HG03442 (cell line): ENCODE results near the gene C2orf78.
"Not testable (repeated sequence)": the region's sequence is repeated elsewhere in the genome, so short reads cannot be mapped to it uniquely, and the experiment has no call there.

Experiments
- ATAC-seq: cut with Tn5 transposase; IDR thresholded peaks from one replicate; pipeline ENCODE4 v1.9.1; 2021; ENCODE audit warnings: mild to moderate bottlenecking, moderate library complexity; ENCODE audit not compliant: unreplicated experiment

Gene C2orf78, protein sequence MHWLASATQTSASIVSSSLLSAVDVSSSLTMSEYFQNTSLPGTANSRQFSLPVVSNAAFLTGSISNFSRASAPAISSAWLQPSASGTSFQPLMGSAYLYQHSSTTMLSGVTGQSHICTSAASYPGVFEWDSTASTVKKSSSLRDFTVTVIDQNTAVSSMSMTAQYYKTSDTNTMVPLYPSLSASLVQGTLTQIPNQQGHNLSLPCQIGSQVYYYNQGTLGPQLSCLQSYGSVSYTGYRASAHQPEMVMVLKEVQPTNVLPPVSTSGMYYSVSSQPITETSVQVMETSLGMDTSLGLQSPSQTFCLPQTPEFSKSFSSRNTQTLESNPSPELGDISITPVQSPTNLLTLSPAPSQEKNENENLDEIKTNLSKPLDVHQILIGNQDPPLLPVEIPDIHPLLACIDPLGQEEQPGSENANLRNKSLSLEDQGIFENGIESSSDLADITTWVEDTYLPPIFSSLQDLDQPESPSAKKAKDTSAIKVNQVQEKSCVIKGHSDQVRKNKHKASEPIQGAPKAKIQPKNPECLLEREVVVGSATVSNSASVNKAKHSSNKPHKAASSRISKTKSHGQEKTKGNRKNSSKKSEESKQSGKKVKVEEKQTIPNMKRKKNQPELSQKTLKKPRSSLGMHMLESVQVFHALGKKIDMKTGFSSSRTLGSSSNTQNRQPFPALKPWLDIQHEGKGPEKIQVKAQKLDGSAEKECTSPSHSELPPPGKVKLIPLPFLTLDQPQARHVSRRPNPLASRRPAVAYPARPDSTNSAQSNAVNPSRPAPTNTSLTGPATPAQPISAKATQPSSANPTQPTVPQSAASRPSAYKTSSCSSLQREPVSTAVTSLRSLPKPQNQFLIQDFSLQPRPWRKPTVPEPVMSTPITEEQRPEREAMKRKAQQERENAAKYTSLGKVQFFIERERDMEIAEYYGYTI

GRCh38 chr2:73783883-73784282, at the start of gene C2orf78:
Gene C2orf78 (plus strand): TSS chr2:73784183. CDS start chr2:73784310, 127 bp downstream.
- not testable (repeated sequence) for ATAC-seq

- ATAC-seq, result no peak
Measured at GRCh38 chr2:73736378-73736777, 47.6 kb upstream of the C2orf78 start.

DNA sequence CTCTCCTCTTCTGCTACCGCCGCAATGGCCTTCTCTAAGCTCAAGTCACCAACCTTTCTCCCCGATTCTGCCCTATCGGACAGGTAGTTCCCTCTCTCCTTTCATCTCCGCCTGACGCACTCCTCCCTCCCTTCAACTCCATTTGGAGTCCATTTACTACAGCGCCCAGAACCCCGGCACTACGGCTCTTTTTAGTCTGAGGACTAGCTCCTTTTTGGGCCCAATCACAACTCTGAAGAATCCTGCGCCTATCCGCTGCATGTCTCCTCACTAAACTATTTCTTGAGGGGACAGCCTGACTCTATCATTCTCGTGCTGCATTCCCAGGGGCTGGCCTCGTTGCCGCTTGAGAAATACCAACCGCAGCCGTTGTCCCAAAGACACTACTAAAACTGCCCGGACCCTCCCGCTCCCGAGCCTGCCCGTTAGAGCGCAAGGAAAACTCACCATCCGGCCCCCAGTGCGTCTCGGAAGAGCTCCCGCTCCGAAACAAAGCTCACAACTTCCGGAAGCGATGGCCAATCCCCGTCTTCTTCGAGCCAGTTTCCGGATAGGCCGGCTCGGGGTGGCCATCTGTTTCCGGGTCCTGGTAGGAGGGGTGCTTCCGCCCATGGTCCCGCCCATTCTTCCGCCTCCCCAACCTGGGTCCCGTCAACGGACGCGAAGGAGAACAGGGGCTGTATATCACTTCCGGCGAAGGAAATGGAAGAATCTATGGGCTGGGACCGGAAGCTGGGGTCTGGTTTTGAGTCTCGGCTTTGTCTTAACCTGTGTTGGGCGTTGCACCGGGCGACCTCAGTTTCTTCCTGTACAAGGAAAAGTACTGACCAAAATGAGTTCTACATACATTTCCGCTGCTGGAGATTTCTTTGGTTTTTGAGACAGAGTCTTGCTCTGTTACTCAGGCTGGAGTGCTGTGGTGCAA, 46.9 kb upstream of the C2orf78 start, which contains the start of gene TPRKB:
TSS of gene TPRKB (minus strand) at position 491 of the 925 bp plus-strand sequence. CDS start 2,776 bp downstream, outside the sequence.
- peak; percentile 95 for ATAC-seq

DNA sequence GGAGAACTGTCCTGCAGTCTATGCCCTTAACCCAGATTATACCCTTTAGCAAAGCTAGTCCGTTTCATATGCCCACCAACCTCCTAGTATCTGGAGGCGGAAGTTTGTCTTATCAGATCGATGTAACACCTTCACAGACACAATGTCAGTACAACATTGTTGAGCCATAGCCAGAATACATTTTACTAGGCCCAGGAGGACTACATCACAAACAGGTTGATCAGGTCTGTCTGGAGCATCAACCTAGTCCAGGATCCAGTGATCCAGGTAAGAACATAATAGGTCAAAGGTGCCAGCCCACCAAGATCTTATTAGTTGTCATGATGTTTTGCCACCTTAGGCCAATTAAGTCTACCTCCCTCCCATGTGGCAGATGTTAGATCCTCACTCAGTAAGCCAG, 44.9 kb upstream of the C2orf78 start:
- no peak for ATAC-seq

GRCh38 chr2:73740767-73741166, 43.2 kb upstream of the C2orf78 start:
- no peak for ATAC-seq

DNA sequence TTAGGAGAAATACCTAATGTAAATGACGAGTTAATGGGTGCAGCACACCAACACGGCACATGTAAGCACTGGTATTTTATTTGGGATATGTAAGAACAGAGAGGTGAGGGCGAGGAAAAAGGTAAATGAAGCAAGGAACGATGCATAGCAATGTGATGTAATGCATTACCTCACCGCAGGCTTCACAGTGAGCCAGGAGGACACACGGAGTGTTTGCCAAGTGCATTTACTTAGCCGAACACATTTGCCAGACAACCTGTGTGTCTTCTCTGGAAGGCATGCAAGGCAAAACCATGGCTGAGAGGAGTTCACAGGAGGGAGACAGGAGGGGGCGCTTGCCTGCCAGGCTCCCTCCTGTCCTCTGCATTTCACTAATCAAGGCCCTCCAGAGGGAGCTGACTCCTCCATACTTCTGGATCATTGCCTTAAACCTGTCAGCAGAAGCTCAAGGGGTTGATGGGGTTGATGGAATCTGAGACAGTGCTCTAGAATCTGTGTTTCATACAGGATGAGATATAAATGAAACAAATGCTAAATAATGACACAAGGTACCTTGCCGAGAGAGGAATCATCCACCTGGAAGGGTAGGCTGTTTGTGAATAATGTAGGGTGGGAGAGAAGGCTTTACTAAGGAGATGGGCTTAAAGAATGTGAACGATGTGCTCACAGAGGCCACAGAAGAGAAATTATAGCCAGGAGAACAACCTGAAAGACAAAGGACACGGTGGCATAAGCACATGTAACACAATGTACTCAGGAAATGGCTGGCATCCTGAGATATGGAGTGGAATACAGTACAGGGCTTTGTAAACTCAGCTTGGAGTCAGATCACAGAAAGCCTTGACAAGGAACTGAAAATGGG, 37.7 kb upstream of the C2orf78 start:
- ATAC-seq, result no peak

- no peak for ATAC-seq
Measured at GRCh38 chr2:73746877-73747208, 37.1 kb upstream of the C2orf78 start.

- ATAC-seq, result no peak
Measured at GRCh38 chr2:73749314-73749713, 34.7 kb upstream of the C2orf78 start.

DNA sequence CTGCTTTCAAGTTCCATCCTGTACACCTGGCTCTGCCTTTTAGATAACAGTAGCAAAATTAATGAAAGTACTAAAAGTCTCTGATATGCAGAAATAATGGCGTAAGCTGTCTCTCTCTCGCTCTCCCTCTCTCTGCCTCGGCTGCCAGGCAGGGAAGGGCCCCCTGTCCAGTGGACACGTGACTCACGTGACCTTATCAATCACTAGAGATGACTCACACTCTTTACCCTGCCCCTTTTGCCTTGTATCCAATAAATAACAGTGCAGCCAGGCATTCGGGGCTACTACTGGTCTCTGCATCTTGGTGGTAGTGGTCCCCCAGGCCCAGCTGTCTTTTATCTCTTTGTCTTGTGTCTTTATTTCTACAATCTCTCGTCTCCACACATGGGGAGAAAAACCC, 29.7 kb upstream of the C2orf78 start:
- ATAC-seq, result not testable (repeated sequence)

- ATAC-seq, result no peak
Measured at GRCh38 chr2:73759285-73759764, 24.7 kb upstream of the C2orf78 start.

DNA sequence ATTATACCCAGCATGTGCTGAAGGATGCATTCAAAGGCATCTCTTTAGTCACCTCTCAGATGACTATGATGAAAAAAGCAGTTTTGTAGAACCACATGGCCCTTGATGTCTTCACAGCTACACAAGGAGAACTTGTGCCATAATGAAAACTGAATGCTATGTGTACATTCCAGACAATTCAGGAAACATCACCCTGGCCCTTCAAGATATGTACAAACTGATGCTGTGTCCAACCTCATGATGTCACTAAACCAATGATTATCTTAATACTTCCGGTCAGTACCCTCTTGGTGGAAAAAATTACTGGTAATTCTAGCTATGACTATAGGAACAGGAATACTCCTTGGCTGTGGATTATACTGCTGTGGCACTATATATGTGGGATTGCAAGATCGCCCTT, 24.1 kb upstream of the C2orf78 start:
- no peak for ATAC-seq

- ATAC-seq, result no peak
Measured at GRCh38 chr2:73762571-73762970, 21.4 kb upstream of the C2orf78 start.

GRCh38 chr2:73764945-73765344, 19.0 kb upstream of the C2orf78 start:
- no peak for ATAC-seq

- no peak for ATAC-seq
Measured at GRCh38 chr2:73766349-73766748, 17.6 kb upstream of the C2orf78 start.

DNA sequence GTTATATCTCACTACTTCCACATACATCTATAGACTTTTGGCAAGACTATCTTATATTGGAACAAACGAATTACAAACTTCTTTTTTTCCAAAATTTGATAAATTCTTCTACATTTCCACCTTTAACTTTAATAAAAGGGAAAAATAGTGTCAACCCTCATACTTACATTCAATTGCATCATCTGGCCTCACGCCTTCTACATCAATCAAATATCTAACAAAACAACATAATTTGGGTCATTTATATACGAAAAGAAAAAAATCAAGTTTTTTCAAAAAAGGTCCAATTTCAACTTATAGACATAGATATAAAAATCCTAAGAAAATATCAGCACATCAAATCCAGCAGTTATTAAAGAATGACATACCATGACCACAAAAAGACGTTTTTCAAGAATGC, 17.0 kb upstream of the C2orf78 start:
- ATAC-seq, result no peak

- no peak for ATAC-seq
Measured at GRCh38 chr2:73770725-73771124, 13.3 kb upstream of the C2orf78 start.

GRCh38 chr2:73772819-73773218, 11.2 kb upstream of the C2orf78 start:
- no peak for ATAC-seq

GRCh38 chr2:73776381-73776780, 7.6 kb upstream of the C2orf78 start:
- no peak for ATAC-seq

DNA sequence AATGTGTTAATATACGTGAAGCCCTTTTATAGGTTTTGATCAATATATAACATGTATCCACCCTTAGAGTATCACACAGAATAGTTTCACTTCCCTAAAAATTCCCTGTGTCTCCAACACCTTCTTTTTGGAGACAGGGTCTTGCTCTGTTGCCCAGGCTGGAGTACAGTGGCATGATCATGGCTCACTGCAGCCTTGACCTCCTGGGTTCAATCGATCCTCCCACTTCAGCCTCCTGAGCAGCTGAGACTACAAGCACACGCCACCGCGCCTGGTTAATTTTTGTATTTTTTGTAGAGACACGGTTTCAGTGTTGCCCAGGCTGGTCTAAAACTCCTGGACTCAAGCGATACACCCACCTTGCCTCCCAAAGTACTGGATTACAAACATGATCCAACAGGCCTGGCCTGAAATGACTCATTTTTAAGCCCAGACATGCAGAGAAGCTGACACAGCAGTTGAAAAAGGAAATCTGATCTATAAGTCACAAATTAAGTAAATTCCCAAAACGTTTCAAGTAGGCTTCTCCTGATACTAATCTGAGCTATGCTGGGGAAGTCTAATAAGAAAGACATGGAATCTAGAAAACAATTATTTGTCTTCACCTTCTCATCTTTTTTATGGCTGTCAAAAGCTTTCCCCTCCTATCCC, 7.0 kb upstream of the C2orf78 start:
- ATAC-seq, result no peak
